Activated naive CD4-positive, alpha-beta T cell treated with anti-CD3 and anti-CD28 coated beads, Interleukin-2, amount 10 ng/mL, durations not matched to agents 5 hours and 36 hours (primary cell): Measurements from ENCODE around the gene RASD1. TPM values are rescaled to one million over a fixed set of nuclear protein-coding genes. Genes with fewer than 3 reads are reported as not detected.

Experiments used
- total RNA-seq, 2 experiments: library from RNA; stranded (reverse); gene quantifications; one replicate each; pipeline ENCODE4 v1.2.3, GENCODE V29; 2021

RASD1 gene
- under 1 TPM; 0.51 to 0.76 TPM for total RNA-seq

GRCh38 chr17:17496189-17497064, at the start of gene RASD1:
Gene RASD1, minus strand, starts transcription at chr17:17496395. Its CDS starts 214 bp downstream, at chr17:17496181.

GRCh38 chr17:17476865-17477467, 19.2 kb downstream of the RASD1 start, which contains the start of gene MED9:
Gene MED9, plus strand, starts transcription at chr17:17477000. Its CDS starts 42 bp downstream, at chr17:17477042.

Other genes with a start within 250 kb of the RASD1 start
- 100 to 1,000 TPM in 1 of 2 experiments, 10 to 100 TPM in 1; 97.1 to 107 TPM for gene COPS3, start 215.1 kb downstream of the RASD1 start, total RNA-seq
- gene NT5M, start 193.0 kb downstream of the RASD1 start, total RNA-seq, result 10 to 100 TPM in 1 of 2 experiments, 1 to 10 TPM in 1; 8.3 to 11.0 TPM
- gene MED9, start 19.4 kb downstream of the RASD1 start, total RNA-seq, result 10 to 100 TPM; 13.3 to 15.4 TPM
- gene PEMT, start 95.3 kb upstream of the RASD1 start, total RNA-seq, result 10 to 100 TPM; 13.1 to 15.8 TPM
- 10 to 100 TPM; 22.0 to 23.5 TPM for gene RAI1, start 185.1 kb upstream of the RASD1 start, total RNA-seq